HepG2 (cell line): ENCODE data around the gene SLC7A6OS. TPM values are rescaled to one million over a fixed set of nuclear protein-coding genes. Genes with fewer than 3 reads are reported as not detected.

Experiments used
- ATAC-seq: fragments of 200-7000 bp; cut with Tn5 transposase; 3 replicates; pipeline ENCODE4 v1.9.1; 2020; ENCODE audit warnings: mild to moderate bottlenecking, moderate library complexity
- BruUV-seq: library from RNA; stranded (reverse); fragments of 400-500 nt; replicated peaks from 2 replicates; lab custom pipeline; 2021; lab: Mats Ljungman, UMichigan
- CTCF ChIA-PET: fragments of 300-600 bp; formaldehyde crosslinking; extraction: SDS; loops from one replicate; lab custom pipeline; 2021; ENCODE audit warnings: low total read pairs, inconsistent platforms, low intra/inter-chr PET ratio; lab: Yijun Ruan, JAX
- POLR2A ChIA-PET: fragments of 350-600 bp; sonication (Branson Sonifier 250); formaldehyde crosslinking; loops from one replicate; lab custom pipeline; 2020; ENCODE audit warnings: antibody characterized with exemption, inconsistent platforms; lab: Yijun Ruan, JAX
- DNase-seq: peaks from one replicate; pipeline ENCODE4 v3.0.0-alpha.2; 2015; ENCODE audit warnings: low spot score
- FAIRE-seq: peaks from 3 replicates; lab custom pipeline; 2011; peaks lifted over from hg19 to GRCh38; lab: Jason Lieb, UNC
- H2AFZ ChIP-seq: one replicate; pipeline ENCODE4 v1.6.1; 2011; ENCODE audit warnings: low read length, inconsistent platforms
- H3K27ac ChIP-seq: fragments of 300-600 bp; 3 replicates; pipeline ENCODE4 v1.8.0; 2011; ENCODE audit warnings: mixed run types, mild to moderate bottlenecking, mixed read lengths, low read length, inconsistent platforms; ENCODE audit not compliant: insufficient read depth; ENCODE audit errors: extremely low read length
- H3K27me3 ChIP-seq, 2 experiments: fragments of 200-600 bp in 1 of 2; 2 replicates in 1 of 2; 3 replicates in 1 of 2; pipeline versions ENCODE4 v1.6.0 to v1.8.0; 2011; ENCODE audit warnings: low read length in 2 of 2, mild to moderate bottlenecking in 2 of 2, moderate library complexity in 2 of 2, inconsistent platforms in 1 of 2; ENCODE audit not compliant: insufficient read depth in 2 of 2, control insufficient read depth in 1 of 2
- H3K36me3 ChIP-seq, 2 experiments: fragments of 200-600 bp in 1 of 2; replicated peaks in 1 of 2; 2 replicates in 1 of 2; 3 replicates in 1 of 2; pipeline versions ENCODE4 v1.5.1 to v1.8.0; 2011; ENCODE audit warnings: low read length in 2 of 2, inconsistent platforms in 1 of 2; ENCODE audit not compliant: insufficient read depth in 2 of 2, control insufficient read depth in 1 of 2
- H3K4me1 ChIP-seq: 2 replicates; pipeline ENCODE4 v1.5.1; 2012; ENCODE audit warnings: low read length, inconsistent platforms; ENCODE audit not compliant: insufficient read depth
- H3K4me2 ChIP-seq: 2 replicates; pipeline ENCODE4 v1.6.0; 2011; ENCODE audit warnings: low read depth, low read length, inconsistent platforms
- H3K4me3 ChIP-seq, 3 experiments: fragments of 200-600 bp in 1 of 3; sonication (generic), shearing (Covaris generic) in 1 of 3; replicated peaks in 1 of 3; 2 replicates each; pipeline ENCODE4 v1.5.1; 2011 to 2016; ENCODE audit warnings: low read length in 3 of 3, inconsistent platforms in 2 of 3, low read depth in 2 of 3, mild to moderate bottlenecking in 2 of 3, control low read depth in 1 of 3, mixed read lengths in 1 of 3; ENCODE audit not compliant: insufficient read depth in 1 of 3
- H3K79me2 ChIP-seq: one replicate; pipeline ENCODE4 v1.6.1; 2011; ENCODE audit warnings: low read length, inconsistent platforms; ENCODE audit not compliant: insufficient read depth
- H3K9ac ChIP-seq: 2 replicates; pipeline ENCODE4 v1.6.0; 2011; ENCODE audit warnings: mild to moderate bottlenecking, low read depth, low read length, inconsistent platforms; ENCODE audit not compliant: insufficient read depth
- H3K9me3 ChIP-seq: 2 replicates; pipeline ENCODE4 v1.5.1; 2012; ENCODE audit warnings: mild to moderate bottlenecking, low read length
- H4K20me1 ChIP-seq: 2 replicates; pipeline ENCODE4 v1.6.0; 2011; ENCODE audit warnings: inconsistent platforms, mild to moderate bottlenecking, low read length, moderate library complexity; ENCODE audit not compliant: insufficient read depth
- ARID3A ChIP-seq: IDR thresholded peaks from 2 replicates; pipeline ENCODE4 v1.6.1; 2012; ENCODE audit warnings: low read depth, low read length, improper control_type of control experiment
- NCOA2 ChIP-seq: sonication (generic); formaldehyde crosslinking; IDR thresholded peaks from 2 replicates; pipeline ENCODE4 v1.8.0; 2022; ENCODE audit warnings: inconsistent platforms
- NPAS2 ChIP-seq: sonication (generic); formaldehyde crosslinking; IDR thresholded peaks from 2 replicates; pipeline ENCODE4 v1.8.0; 2022; ENCODE audit warnings: mild to moderate bottlenecking, missing genetic modification reagents, borderline replicate concordance
- PITX1 ChIP-seq: sonication (generic); formaldehyde crosslinking; IDR thresholded peaks from 2 replicates; pipeline ENCODE4 v1.5.1; 2020; ENCODE audit warnings: mild to moderate bottlenecking, missing genetic modification reagents
- RAD51 ChIP-seq: fragments of 450-650 bp; IDR thresholded peaks from 2 replicates; pipeline ENCODE4 v1.6.1; 2016; ENCODE audit warnings: borderline replicate concordance
- XBP1 ChIP-seq: sonication (generic); formaldehyde crosslinking; IDR thresholded peaks from 2 replicates; pipeline ENCODE4 v1.5.0; 2020; ENCODE audit warnings: missing genetic modification reagents
- YEATS2 ChIP-seq: sonication (generic); formaldehyde crosslinking; IDR thresholded peaks from 2 replicates; pipeline ENCODE4 v1.4.0; 2020; ENCODE audit warnings: missing genetic modification reagents, borderline replicate concordance
- YEATS4 ChIP-seq: sonication (generic); formaldehyde crosslinking; IDR thresholded peaks from 2 replicates; pipeline ENCODE4 v1.4.0; 2020; ENCODE audit warnings: missing genetic modification reagents, borderline replicate concordance
- ZKSCAN1 ChIP-seq: fragments of 150-350 bp; IDR thresholded peaks from 2 replicates; pipeline ENCODE4 v1.6.1; 2014; ENCODE audit warnings: low read length
- ZNF12 ChIP-seq: sonication (generic); formaldehyde crosslinking; IDR thresholded peaks from 2 replicates; pipeline ENCODE4 v1.5.0; 2020; ENCODE audit warnings: missing genetic modification reagents
- ZNF317 ChIP-seq: sonication (generic); formaldehyde crosslinking; IDR thresholded peaks from 2 replicates; pipeline ENCODE4 v1.5.0; 2020; ENCODE audit warnings: mild to moderate bottlenecking, missing genetic modification reagents
- ZNF549 ChIP-seq: sonication (generic); formaldehyde crosslinking; IDR thresholded peaks from 2 replicates; pipeline ENCODE4 v1.5.0; 2020; ENCODE audit warnings: missing genetic modification reagents
- ZNF564 ChIP-seq: sonication (generic); formaldehyde crosslinking; IDR thresholded peaks from 2 replicates; pipeline ENCODE4 v1.8.1; 2023; ENCODE audit warnings: mild to moderate bottlenecking, missing genetic modification reagents
- ZNF660 ChIP-seq: sonication (generic); formaldehyde crosslinking; IDR thresholded peaks from 2 replicates; pipeline ENCODE4 v1.5.1; 2020; ENCODE audit warnings: mild to moderate bottlenecking, low read depth, missing genetic modification reagents, borderline replicate concordance
- ZNF670 ChIP-seq: sonication (generic); formaldehyde crosslinking; IDR thresholded peaks from 2 replicates; pipeline ENCODE4 v1.8.0; 2022; ENCODE audit warnings: mild to moderate bottlenecking, missing genetic modification reagents, borderline replicate concordance
- WGBS: methylation state at CpG from one replicate; pipeline ENCODE4 v1.1.6; 2017; ENCODE audit warnings: low lambda C conversion rate; 5-methylcytosine and 5-hydroxymethylcytosine counted together
- in situ Hi-C: cut with HindIII; loops from 2 replicates; pipeline ENCODE4 v1.10.0; 2017; ENCODE audit warnings: low pct_unique_long_range_greater_than_20kb; ENCODE audit not compliant: extremely low pct_ligation_motif_present
- intact Hi-C: fragments of 100-400 bp; cut with micrococcal nuclease; formaldehyde crosslinking; loops from one replicate; pipeline ENCODE4 v1.10.0; 2022; ENCODE audit not compliant: unreplicated experiment
- polyA plus RNA-seq, 8 experiments: library from polyadenylated mRNA; depleted of rRNA in 3 of 8; stranded (reverse) in 7 of 8; unstranded in 1 of 8; fragments of >200 nt; fragmentation: Illumina TruSeq in 4 of 8; extraction: Trizol in 4 of 8; gene quantifications; 2 replicates each; pipeline versions ENCODE4 v1.2.1 to v1.2.3, GENCODE V29; 2011 to 2016; ENCODE audit warnings: low read depth in 4 of 8, missing spikeins in 1 of 8, mixed read lengths in 1 of 8; ENCODE audit not compliant: insufficient read depth in 1 of 8
- total RNA-seq, 5 experiments: library from RNA; depleted of rRNA; stranded (reverse); fragments of >200 nt; fragmentation: Illumina TruSeq; extraction: Trizol; gene quantifications; 2 replicates each; pipeline ENCODE4 v1.2.3, GENCODE V29; 2016; ENCODE audit warnings: low read depth in 1 of 5
- TF ChIP-seq, protein P1 (sequence below): sonication (generic); formaldehyde crosslinking; IDR thresholded peaks from 2 replicates; pipeline ENCODE4 v1.5.0; 2020; ENCODE audit warnings: missing genetic modification reagents

The SLC7A6OS gene
- total and polyA plus RNA-seq, 2 of the 13 experiments (the other 11 are each of a cell fraction or from before 2014, with no cell fraction given), result 11.2 to 21.5 TPM

DNA sequence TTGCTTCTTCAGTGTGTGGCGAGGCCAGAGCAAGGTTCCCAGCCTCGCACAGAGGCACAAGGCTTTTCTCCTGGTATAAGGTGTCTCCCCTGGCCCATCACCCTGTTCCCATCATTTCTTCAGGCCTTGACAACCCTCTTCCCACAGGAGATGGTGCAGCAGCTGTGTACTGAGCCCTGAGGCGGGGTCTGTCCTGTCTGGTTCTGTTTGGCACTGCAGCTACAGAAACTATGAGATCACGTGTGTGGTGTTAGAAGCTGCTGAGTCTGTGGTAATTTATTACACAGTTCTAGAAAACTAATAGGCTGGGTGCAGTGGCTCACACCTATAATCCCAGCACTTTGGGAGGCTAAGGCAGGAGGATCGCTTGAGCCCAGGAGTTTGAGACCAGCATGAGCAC lies 58.4 kb downstream of the SLC7A6OS start:
- TF ChIP-seq ZNF317 (no peak), PITX1 (CRISPR knock-in tag) (no peak), ZKSCAN1 (no peak)
- Histone ChIP-seq H3K27me3 (no peaks in the 10 kb centered on the region), H4K20me1 (no peaks in the 10 kb centered on the region), H2AFZ (no peak overlapping the region), H3K27ac (no peak overlapping the region), H3K4me1 (peaks cover 43% of the 10 kb centered on the region), H3K36me3 (peaks cover 9 to 37% of the 10 kb centered on the region in 2 experiments), H3K9ac (no peak overlapping the region), H3K4me2 (no peak overlapping the region), H3K9me3 (no peaks in the 10 kb centered on the region), H3K79me2 (no peaks in the 10 kb centered on the region), H3K4me3 (no peak overlapping the region)
- no TSS peak for BruUV-seq
- in situ Hi-C loops (no loop called here), intact Hi-C loops (no loop called here)
- DNase-seq (no peak), FAIRE-seq (no peak), ATAC-seq (no peak)
- CTCF ChIA-PET, result no interaction called here
- POLR2A ChIA-PET, result interaction anchor here (1.0 to 1.5 kb wide), 4 partner anchors 10 to 59 kb away, joined by 3 to 4 read pairs (median 3); partner anchors contain the start of genes ESRP2, PRMT7 and SLC7A6OS
- 96% methylated on average over 5 of the region's 5 CpGs for WGBS

DNA sequence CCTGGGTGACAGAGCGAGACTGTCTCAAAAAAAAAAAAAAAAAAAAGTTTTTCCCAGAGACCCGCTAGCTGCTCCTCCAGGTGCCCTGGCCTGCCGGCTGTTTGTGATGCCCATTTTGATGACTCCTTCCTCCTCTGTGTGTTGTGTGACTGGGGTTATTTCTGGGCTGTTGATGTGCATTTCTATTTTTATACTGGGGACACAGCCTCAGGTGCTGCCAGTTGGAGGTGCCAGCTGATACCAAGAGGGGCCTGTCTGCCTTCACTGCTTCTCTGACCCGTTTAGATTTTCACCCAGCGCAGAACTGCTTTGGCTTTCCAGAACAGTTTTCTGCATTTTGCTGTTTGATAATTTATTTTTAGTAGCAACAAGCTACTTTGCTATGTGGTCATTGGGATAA lies 58.9 kb downstream of the SLC7A6OS start:
- no peaks in the 10 kb centered on the region for H3K27me3 ChIP-seq
- peaks cover 43% of the 10 kb centered on the region for H3K4me1 ChIP-seq
- no peak overlapping the region for H3K27ac ChIP-seq
- ATAC-seq (no peak), FAIRE-seq (no peak), DNase-seq (no peak)
- H3K36me3 ChIP-seq, result peaks cover 9 to 37% of the 10 kb centered on the region in 2 experiments
- ChIA-PET CTCF (no interaction called here), POLR2A (interaction anchor here (1.0 to 1.6 kb wide), 6 partner anchors 9 to 59 kb away, joined by 3 to 4 read pairs (median 3); partner anchors contain the start of genes ESRP2, PRMT7, SLC7A6 and SLC7A6OS)
- no peak overlapping the region for H3K4me2 ChIP-seq
- no TSS peak for BruUV-seq
- H3K4me3 ChIP-seq, result no peak overlapping the region
- no peaks in the 10 kb centered on the region for H4K20me1 ChIP-seq
- no peaks in the 10 kb centered on the region for H3K9me3 ChIP-seq
- in situ Hi-C loops, result no loop called here
- WGBS, result 94% methylated on average over 5 of the region's 5 CpGs
- intact Hi-C loops, result no loop called here
- no peaks in the 10 kb centered on the region for H3K79me2 ChIP-seq
- H2AFZ ChIP-seq, result no peak overlapping the region
- TF ChIP-seq, protein P1, sequence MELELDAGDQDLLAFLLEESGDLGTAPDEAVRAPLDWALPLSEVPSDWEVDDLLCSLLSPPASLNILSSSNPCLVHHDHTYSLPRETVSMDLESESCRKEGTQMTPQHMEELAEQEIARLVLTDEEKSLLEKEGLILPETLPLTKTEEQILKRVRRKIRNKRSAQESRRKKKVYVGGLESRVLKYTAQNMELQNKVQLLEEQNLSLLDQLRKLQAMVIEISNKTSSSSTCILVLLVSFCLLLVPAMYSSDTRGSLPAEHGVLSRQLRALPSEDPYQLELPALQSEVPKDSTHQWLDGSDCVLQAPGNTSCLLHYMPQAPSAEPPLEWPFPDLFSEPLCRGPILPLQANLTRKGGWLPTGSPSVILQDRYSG (CRISPR knock-in tag), result no peak
- TF ChIP-seq YEATS2, result no peak
- no peak for TF ChIP-seq NPAS2 (CRISPR knock-in tag)
- no peak for TF ChIP-seq NCOA2
- TF ChIP-seq ARID3A, result no peak
- no peak for TF ChIP-seq XBP1 (CRISPR knock-in tag)
- TF ChIP-seq YEATS4, result no peak
- TF ChIP-seq ZNF670 (CRISPR knock-in tag), result no peak
- TF ChIP-seq ZNF549, result no peak
- TF ChIP-seq ZNF564 (CRISPR knock-in tag), result no peak
- TF ChIP-seq RAD51, result no peak
- TF ChIP-seq ZNF660 (CRISPR knock-in tag), result no peak
- TF ChIP-seq ZNF12 (CRISPR knock-in tag), result no peak
- H3K9ac ChIP-seq, result no peak overlapping the region
